ENCODE measurements around the gene DDX54. TPM values are rescaled to one million over a fixed set of nuclear protein-coding genes. Genes with fewer than 3 reads are reported as not detected.

DDX54 gene
- total RNA-seq, 1 experiment from 2014 or later = 69.1 TPM

DNA sequence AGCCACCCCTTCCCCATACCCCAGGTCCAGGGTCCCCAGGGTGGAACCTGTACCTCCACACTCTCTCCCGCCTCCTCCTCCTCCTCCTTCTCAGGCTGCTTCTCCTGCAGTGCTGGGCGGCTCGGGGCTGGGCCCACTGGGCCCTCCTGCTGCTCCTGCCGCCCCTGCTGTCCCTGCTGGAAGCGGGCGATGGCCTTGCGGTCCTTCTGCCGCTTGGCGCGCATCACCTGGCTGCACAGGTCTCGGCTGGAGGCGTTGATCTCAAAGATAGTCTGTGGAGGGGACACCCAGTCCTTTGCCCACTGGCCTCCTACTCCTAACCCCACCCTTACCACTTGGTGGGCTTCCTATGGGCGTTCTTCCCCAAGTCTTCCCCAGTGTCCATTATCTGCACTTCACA lies 21.3 kb downstream of the DDX54 start:
- no peak for DNase-seq (ENCODE audit: low spot score)

DNA sequence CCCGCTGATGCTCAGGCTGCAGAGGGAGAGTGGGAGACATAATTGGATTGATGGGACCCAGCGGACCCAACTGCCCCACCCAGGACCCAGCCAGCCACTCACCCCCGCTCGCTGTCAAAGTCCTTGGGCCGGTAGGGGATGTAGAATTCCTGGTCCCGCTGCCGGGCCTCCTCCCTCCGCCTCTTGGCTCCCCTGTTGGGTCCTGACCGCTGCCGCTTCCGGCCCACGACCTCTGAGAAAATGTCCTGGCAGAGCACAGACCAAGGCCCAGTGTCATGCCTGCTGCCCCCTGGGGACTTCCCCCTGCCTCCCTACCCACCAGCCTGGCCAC lies 22.3 kb downstream of the DDX54 start:
- no peak for DNase-seq (ENCODE audit: low spot score)

DNA sequence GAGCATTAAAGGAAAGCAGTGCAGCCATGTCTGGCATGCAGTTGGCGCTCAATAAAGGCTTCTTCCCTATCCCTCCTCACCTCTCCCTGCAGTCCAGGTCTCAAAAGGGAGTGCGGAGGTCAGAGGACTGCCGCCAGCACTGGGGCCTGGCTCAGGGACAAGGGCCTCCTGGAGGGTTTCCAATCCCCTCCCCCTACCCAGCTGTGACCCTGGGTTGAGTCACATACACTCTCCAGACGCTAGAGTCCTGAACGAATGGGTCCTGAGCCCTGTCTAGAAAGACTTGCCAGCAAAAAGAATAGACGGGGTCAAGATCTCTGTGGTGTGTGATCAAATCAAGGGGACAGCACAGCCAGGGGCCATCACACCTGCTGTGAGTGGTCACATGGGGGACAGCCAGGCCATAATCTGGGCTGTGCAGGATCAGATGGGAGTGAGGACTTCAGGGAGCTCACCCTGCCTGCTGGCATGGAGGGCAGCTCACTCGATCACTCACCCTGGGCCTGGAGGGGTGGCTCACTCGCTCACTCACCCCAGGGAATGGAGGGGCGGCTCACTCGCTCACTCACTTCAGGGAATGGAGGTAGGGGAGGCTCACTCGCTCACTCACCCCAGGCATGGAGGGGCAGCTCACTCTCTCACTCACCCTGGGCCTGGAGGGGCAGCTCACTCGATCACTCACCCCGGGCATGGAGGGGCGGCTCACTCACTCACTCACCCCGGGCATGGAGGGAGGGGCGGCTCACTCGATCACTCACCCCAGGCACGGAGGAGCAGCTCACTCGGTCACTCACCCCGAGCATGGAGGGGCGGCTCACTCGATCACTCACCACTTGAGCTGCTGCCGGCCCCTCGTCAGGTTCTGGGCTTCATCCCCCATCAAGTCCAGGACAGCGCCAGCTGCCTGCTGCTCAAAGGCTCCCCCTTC lies 22.9 kb downstream of the DDX54 start:
- peak; percentile 56 for DNase-seq (ENCODE audit: low spot score)

DNA sequence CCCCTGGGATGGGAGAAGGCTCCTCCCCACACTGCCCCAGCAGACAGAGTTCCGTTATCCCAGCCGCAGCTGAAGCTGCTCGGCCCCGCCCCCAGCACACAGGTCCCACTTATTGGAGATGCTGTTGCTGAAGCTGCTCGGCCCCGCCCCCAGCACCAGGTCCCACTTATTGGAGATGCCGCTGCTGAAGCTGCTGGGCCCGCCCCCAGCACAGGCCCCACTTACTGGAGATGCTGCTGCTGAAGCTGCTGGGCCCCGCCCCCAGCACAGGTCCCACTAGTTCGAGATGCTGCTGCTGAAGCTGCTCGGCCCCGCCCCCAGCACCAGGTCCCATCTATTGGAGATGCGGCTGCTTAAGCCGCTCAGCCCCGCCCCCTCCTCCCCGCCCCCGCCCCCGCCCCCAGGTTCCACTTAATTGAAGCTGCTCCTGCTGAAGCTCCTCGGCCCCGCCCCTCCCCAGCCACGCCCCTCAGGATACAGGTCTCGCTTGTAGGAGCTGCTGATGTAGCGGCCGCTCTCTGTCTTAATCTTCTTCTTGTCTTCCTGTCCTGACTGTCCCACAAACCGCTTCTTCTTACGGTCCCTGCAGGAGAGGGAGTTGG lies 23.8 kb downstream of the DDX54 start:
- peak; percentile 74 for DNase-seq (ENCODE audit: low spot score)

DNA sequence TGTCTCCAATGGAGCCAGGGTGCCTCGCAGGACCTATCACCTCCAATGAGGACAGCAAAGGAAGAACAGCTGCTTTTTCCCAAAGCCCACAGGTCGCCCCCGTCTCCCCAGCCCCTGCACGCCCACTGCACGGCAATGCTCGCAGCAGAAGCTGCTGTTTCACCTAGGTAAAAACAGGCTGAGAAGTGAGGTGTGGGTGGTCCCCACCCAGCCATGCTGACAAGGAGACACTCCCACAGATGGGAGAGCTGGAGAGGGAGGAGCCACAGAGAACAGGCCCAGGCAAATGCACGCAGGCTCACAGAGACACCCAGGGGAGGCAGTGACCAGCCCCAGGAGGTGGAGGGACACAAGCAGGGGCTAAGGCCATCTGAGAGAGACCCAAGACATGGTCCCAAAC lies 25.3 kb downstream of the DDX54 start:
- no peak for DNase-seq (ENCODE audit: low spot score)

DNA sequence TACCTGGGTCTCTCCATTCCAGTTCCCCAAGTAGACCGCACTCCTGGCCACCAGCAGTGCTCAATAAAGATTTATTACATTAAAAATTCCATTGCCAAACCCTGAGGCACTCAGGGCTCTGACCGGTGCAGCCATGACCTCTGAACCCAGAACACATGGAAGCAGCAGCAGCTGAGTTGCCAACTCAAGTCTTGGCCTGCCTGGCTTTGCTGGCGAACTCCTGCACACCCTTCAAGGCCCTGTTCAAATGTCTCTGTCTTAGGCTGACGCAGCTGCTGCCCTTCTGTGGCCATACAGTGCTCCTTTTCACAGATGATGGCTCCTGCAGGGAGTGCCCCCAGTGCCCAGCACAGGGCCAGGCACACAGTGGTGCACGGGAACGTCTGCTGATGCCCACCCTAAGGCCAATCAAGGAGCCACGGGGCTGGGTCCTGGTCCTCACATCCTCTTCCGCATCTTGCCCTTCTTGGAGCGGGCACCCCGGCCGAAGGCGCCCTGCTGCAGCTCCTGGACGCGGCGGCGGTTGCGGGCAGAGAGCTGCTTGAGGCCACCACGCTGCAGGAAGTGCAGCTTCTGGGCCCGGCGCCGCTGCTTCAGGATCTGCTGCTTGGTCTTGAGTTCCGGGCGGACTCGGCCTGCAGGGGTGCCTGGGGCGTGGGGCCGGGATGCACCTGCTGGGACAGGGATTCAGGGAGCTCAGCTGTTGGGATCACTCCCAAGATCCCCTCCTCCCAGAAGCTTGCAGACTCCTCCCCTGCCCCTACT lies 26.7 kb downstream of the DDX54 start:
- DNase-seq (ENCODE audit: low spot score) = no peak

DNA sequence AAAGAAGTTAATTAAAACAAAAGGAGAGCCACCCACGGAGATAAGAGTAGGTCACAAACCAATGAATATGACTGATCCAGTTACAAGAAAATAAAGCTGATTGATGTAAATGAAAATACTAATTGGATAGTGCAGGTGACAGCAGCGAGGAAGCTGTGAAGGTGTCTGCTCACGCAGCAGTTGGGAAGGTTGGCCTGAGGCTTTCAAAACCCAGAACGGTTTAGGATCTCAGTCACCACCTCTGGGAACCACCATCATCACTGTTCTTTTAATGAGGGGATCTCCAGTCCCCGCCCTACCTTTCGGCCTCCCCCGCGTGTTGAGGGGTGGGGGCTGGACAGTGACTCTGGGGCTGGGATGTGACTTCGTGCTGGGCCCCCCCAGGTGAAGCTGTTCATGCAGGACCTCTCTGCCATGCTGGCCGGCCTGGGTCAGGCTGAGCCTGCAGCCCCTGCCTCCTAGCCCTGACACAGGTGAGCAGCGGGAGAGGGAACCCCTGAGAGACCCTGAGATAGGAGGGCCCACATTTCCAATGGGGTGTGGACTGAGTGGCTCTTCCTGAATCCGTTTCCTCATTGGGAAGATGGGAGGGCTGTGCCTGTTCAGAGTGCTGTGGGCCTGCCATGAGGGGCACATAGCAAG lies 27.9 kb downstream of the DDX54 start:
- no peak for DNase-seq (ENCODE audit: low spot score)

DNA sequence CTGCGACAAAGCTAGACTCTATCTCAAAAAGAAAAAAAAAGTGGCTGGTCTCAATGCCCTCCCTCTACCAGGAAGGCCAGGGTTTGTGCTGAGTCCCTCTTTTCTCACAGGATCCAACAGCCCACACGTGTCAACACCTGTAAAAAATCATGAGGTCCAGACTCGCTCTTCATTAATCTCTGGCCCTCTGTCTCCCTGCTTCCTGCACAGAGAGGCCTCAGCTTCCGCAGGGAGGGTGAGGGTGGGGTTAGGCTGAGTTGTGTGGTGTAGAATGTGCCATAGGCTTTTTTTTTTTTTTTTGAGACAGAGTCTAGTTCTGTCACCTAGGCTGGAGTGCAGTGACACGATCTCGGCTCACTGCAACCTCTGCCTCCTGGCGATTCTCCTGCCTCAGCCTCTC lies 29.6 kb downstream of the DDX54 start:
- DNase-seq (ENCODE audit: low spot score) = no peak

DNA sequence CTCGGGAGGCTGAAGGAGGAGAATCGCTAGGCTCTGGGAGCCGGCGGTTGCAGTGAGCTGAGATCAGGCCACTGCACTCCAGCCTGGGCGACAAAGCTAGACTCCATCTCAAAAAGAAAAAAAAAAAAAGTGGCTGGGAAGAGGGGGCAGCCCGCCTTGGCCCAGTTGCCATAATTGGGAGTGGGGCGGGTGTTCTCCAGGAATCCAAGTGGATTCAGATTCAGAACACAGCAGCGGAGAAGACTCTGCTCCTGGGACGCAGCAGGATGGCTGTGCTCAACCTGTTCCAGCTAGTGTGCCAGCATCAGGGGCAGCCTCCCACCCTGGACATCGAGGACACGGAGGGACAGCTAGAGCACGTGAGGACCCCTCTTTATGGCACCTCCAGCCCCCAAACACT lies 30.2 kb downstream of the DDX54 start:
- no peak for DNase-seq (ENCODE audit: low spot score)

DNA sequence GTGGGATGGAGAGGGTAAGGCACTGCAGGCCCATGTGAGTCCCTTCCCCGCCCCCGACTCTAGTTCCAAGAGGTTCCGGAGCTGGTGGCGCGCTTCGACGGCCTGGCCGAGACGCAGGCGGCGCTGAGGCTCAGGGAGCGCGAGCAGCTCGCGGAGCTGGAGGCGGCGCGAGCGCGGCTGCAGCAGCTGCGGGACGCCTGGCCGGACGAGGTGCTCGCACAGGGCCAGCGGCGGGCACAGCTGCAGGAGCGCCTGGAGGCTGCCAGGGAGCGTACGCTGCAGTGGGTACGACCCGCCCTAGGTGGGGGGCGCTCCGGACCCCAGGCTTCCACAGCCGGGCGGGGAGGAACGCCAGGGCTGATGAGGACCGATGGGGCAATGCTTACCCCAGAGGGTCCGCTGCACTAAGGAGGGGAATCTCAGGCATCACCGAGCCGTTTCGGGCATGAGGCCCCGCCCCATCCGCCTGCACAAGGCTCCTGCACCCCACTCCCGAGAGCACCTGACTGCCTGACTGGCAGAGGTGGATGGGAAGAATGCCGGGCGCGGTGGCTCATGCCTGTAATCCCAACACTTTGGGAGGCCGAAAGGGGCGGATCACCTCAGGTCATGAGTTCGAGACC lies 30.8 kb downstream of the DDX54 start:
- no peak for DNase-seq (ENCODE audit: low spot score)

DNA sequence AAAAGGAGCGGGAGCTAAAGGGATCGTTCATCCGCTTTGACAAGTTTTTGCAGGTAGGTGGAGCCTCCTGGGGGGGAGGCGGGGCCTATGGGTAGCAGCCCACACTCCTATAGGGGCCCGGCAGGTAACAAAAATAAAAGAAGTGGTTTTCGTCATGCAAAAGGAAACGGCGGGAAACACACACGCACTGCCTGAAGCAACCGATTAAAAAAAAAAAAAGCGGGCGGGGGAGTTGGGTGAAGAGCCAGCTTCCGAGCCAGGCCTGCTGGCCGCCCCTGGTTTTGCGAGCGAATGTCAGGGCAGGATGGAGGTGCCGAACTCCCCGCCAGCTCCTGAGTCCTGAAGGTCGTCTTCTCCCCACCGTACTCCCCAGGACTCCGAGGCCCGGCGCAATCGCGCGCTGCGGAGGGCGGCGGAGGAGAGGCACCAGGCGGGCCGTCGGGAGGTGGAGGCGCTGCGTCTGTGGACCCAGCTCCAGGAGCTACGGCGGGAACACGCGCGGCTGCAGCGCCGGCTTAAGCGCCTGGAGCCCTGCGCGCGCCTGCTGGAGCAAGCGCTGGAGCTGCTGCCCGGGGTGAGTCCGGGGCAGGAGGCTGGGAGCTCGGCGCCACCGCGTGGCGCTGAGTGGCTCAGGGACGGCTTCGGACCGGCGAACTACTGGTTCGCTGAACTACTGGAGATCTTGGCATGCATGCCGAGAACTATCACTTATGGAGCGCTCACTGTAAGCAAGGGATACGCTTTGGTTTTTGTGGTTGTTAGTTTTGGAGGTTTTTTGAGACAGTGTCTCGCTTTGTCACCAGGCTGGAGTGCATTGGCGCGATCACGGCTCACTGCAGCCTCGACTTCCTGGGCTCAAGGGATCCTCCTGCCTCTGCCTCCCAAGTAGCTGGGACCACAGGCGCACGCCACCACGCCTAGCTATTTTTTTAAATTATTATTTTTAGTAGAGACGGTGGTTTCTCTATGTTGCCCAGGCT lies 32.2 kb downstream of the DDX54 start:
- peak; percentile 33 for DNase-seq (ENCODE audit: low spot score)

DNA sequence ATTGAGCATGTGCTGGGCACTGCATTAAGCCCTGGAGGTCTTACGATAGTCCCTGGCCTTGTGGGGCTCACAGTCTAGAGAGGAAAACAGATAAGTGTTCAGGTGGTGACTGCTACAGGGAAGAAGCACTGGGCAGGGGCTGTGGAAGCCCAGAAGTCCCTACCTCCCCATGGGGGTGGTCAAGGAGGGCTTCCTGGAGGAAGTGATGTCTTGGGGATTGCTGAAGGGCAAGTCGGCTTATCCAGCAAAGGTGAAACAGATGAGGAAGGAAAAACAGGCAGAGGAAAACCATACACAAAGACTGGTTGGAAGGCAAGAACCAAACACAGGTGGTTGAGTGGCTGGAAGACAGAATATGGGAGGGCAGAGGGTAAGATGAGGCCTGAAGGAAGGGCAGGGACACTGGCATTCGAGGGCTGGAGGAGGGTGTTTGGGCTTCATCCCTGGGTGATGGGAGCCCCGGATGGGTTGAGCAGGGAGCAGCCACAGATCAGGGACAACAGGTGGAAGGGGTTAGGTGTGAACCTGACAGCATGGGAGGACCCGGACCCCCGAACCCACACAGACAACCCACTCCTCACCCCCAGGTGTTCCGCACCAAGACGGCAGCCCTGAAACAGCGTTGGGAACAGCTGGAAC lies 33.0 kb downstream of the DDX54 start:
- no peak for DNase-seq (ENCODE audit: low spot score)

DNA sequence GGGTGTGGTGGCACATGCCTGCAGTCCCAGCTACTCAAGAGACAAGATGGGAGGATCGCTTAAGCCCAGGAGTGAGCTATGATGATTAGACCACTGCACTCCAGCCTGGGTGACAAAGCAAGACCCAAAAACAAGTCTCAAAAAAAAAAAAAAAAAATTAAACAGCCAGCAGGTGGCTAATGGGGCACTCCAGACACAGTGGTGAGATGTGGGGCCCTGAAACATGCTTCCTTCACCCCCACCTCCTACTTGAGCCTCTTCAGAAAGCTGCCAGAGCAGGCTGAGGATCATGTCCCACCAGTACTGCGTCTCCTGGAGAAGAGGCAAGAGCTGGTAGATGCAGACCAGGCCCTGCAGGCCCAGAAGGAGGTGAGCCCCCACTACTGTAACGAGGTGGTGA lies 33.6 kb downstream of the DDX54 start:
- no peak for DNase-seq (ENCODE audit: low spot score)

DNA sequence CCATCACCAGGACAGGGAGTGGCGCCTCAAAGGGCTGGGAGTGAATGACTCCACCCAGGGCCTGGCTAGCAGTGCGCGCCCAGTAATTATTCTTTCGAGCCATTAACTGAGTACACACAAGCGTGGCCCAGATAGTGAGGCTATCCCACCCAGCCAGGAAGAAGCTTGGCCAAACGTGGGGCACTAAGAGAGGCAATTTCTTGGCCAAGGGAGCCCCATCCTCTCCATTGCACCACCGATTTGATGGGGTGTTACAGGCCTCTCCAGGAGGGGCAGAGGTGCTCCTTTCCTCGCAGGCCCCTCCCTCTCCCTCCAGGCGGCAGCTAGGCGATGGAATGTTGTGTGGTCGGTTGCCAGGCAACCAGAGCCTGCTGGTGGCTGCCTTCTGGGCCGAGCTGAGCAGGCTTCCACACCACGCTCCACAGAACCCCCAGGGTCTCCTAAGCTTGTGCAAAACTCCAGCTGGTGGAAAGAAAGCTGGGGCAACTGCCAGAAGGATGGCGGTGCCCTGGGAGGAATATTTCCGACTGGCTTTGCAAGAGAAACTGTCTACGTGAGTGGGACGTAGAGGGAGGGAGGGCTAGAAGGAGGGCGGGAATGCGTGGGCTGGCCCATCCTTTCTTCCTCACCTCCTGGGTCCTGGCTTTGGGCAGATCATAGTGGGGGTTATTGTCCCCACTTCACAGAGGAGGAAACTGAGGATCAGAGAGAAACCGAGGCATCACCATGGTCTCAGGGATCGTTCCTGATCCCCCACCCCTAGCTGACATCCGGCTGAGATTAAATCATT lies 35.7 kb downstream of the DDX54 start, which contains the start of gene CFAP73:
Gene CFAP73, plus strand, starts transcription at position 364 of the 790 bp plus-strand sequence. Its CDS starts 134 bp downstream, at position 498.
- peak; percentile 85 for DNase-seq (ENCODE audit: low spot score)

DNA sequence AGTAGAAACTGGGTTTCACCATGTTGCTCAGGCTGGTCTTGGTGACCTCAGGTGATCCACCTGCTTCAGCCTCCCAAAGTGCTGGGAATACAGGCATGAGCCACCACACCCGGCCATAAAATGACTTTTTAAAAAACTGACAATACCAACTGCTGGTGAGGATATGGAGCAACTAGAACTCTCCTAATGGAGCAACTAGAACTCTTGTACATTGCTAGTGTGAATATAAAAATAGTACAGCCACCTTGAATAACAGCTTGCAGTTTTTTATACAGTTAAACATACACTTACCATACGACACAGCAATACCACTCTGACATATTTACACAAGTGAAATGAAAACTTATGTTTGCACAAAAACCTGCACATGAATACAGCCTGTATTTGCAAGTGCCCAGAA lies 38.3 kb downstream of the DDX54 start:
- no peak for DNase-seq (ENCODE audit: low spot score)

DNA sequence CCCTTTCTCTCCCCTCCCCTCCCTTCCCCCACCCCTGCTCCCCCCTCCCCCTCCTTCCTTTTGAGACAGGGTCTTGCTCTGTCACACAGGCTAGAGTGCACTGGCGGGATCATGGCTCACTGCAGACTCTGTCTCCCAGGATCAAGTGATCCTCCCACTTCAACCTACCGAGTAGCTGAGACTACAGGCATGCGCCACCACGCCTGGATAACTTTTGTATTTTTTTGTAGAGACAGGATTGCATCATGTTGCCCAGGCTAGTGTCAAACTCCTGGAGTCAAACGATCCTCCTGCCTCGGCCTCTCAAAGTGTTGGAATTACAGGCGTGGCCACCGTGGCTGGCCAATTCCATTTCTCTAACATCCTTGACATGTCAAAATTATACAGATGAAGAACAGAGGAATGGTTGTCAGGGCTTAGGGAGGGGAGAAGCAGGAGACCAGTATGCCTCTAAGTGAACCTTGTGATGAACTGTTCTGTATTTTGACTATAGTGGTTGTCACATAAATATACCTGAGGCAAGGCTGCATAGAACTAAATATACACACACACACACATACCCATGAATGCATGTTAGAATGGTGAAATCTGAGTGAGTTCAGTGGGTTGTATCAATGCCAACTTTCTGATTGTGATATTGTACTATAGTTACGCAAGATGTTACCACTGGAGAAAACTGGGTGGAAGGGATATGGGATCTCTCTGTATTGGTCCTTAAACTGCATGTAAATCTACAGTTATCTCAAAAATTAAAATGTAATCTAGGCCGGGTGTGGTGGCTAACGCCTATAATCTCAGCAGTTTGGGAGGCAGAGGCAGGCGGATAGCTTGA lies 39.3 kb downstream of the DDX54 start:
- DNase-seq (ENCODE audit: low spot score) = no peak

DNA sequence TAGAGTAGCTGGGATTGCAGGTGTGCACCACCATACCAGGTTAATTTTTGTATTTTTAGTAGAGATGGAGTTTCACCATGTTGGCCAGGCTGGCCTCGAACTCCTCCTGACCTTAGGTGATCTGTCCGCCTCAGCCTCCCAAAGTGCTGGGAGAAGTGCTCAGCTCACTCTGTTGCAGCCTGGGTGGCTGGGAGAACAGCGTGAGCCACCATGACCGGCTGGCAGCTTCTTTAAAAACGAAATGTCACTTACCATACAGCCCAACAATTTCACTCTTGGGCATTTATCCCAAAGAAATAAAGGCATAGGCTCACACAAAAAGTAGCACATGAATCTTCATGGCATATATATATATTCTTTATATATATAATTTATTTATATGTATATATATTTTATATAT lies 40.5 kb downstream of the DDX54 start:
- DNase-seq (ENCODE audit: low spot score) = no peak

DNA sequence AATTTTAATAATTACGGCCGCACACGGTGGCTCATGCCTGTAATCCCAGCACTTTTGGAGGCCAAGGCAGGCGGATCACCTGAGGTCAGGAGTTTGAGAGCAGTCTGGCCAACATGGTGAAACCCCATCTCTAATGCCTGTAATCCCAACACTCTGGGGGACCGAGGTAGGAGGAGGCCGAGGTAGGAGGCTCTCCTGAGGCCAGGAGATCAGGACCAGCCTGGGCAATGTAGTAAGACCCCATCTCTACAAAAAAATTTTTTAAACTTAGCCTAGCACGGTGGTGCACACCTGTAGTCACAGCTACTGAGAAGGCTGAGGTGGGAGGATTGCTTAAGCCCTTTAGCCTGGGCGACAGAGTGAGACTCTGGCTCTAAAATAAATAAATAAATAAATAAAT lies 41.3 kb downstream of the DDX54 start:
- no peak for DNase-seq (ENCODE audit: low spot score)
